Endometrial microvascular endothelial cells (primary cell): ENCODE results near the gene TMEM132D. TPM values are rescaled to one million over a fixed set of nuclear protein-coding genes. Genes with fewer than 3 reads are reported as not detected.
"Not testable (repeated sequence)": the region's sequence is repeated elsewhere in the genome, so short reads cannot be mapped to it uniquely, and the experiment has no call there.

ENCODE experiments used
- in situ Hi-C: cut with HindIII; loops from 2 replicates; pipeline ENCODE4 v1.10.0; 2017; ENCODE audit warnings: low sequenced_read_pairs, low pct_unique_long_range_greater_than_20kb; ENCODE audit errors: inconsistent ontology term
- total RNA-seq: library from RNA; depleted of rRNA; stranded (reverse); fragments of >200 nt; gene quantifications from one replicate; pipeline ENCODE4 v1.2.3, GENCODE V29; 2015; ENCODE audit errors: inconsistent ontology term

The TMEM132D gene
- total RNA-seq, 1 donor from 2014 or later = not detected

DNA sequence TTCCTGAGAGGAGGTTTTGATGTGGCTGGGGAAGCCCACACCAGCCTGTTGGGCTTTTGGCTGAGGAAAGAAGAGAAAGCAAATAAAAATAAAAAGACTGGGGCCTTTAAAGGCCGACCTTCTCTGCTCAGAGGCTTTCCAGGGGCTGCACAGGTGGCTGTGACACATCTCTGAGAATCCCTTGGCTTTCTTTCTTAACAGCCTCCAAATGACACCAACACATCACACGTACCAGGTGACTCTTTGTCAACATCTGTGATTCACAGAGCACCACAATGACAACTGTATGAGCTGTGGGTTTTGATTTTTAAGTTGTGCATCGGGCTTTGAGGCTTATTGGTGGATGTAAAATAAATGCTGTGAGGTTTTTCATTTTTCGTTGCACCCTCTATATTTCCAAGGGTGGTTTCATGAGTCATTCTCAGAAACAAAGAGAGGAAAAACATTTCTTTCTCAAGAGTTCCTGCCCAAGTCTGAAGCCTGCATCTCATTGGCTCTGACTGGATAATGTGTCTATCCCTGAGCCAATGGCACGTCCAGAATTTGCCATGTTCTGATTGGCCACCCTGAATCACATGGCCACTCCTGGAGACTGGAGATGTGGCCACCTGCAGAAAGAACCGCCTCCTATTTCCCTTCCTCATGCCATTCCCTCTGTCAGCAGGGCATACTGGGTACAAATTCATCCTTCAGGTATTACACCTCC, 701.6 kb downstream of the TMEM132D start:
- in situ Hi-C loops = no loop called here

DNA sequence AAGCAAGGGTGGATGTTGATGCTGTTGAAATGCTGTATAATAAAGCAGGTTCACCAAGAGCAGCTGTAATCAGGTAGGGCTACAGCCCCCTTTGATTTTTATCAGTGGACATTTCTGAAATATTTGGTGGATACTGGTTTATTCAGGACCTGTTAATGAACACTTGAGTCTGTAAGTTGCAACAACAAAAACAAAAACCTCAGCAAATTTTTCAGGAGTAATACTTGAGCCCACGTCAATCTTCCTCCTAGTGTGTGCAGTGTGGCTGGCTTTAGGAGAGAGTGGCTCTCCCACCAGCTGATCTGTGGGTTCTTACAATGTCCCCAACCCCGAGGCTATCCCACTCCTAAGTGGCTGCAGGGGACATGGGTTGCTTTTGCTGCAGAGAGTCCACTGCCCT, 702.8 kb downstream of the TMEM132D start:
- in situ Hi-C loops = no loop called here

DNA sequence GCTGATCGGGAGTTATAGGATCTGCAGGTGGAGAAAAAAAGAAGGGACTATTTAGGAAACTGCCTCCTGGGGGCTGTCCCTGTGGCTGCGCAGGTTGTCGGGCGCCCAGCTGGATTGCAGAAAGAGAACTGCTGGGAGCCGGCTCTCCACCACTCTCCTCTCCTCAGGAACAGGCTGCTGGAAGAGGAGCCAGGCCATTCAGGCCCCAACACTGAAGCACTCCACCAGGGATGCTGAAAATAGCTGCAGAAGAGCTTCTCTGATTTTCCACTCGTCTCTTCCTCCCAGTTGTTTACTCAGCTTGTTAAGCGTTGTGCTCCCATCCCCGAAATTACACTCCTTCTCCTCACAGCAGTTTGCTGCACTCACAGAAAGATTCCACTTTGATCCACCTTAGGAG, 703.2 kb downstream of the TMEM132D start:
- in situ Hi-C loops = no loop called here

DNA sequence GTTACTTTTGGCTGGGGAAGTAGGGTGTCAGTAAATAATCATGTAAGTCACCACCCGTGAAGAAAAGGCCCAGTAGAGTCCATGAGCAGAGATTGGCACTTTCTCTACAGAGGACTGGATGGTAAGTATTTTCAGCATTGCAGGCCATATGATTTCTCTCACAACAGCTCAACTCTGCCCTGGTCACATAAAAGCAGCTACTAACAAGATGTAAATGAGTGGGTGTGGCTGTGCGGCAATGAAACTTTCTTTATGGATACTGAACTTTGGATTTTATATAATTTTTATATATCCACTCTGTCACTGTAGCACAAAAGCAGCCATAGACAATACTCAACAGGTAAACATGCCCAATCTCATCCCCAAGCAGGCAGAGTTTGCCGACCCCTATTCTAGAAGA, 706.9 kb downstream of the TMEM132D start:
- in situ Hi-C loops = no loop called here

DNA sequence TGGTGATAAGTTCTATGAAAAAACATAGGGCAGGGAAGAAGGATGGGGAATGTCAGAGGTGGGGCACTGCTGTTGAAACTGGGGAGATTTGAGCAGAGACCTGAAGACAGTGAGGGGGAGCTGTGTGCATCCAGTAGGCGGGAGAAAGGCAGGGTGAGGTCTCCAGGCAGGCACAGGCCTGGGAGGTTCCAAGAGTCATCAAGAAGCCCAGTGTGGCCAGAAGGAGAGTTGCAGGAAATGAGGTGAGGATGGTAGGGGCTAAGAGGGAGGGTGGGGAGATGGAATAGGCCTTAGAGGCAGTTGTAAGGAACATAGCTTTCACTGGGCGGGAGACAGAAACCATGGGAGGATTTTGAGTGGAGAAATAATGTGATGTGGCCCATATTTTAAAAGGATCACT, 708.7 kb downstream of the TMEM132D start:
- in situ Hi-C loops = no loop called here

DNA sequence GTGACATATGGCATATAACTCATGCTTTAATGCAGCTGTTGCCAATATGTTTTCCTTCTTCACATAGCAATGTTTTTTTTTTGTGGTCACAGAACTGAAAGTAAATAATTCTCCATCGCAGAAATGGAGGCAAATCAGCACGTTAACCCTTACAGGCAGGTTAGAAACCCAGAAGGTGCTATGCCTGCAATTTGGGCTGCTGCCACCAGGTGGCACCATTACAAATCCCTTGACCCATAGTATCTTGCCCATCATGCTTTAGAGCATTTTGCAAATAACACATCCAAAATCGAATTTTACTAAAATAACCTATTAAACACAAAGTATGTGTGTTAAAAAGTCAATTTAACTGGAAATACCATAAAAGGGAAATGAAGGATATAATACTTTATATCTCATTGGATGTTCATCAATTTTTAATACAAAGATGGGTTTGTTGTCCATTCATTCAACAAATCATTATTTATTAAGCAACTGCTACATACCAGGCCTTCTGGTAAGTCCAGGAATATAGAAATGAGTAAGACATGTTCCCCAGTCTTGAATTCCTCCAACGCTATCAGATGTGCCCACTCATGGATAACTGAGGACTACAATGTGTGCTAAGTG, 710.5 kb downstream of the TMEM132D start:
- in situ Hi-C loops = no loop called here

DNA sequence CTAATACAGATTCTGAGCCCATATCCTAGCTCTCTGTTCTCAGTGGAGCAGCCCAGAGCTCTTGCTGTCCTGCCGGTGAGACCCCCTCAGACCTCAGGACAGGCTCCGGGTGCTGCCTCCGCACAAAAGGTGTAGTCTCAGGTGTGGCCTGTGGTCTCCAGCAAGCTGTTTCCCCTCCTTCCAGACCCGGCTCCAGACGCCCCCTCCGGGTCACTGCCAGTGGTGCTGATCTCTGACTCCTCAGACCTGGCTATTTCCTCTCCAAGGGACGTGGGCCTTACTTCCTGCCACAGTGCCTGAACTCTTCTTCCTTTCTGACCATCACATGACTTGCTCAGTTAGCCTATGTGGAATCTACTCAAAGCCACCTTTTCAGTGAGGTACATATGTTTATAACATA, 713.0 kb downstream of the TMEM132D start:
- in situ Hi-C loops = no loop called here

DNA sequence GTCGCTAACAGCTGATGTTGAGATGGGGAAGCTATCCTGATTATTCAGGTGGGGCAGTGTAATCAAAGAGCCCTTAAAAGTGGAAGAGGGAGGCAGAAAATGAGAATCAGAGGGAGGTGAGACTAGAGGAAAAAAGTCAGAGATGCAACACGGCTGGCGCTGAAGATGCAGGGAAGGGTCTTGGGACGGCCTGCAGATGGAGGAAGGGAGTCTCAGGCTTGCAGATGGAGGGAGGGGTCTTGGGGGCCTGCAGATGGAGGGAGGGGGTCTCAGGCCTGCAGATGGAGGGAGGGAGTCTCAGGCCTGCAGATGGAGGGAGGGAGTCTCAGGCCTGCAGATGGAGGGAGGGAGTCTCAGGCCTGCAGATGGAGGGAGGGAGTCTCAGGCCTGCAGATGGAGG, 713.9 kb downstream of the TMEM132D start:
- in situ Hi-C loops = not testable (repeated sequence)

DNA sequence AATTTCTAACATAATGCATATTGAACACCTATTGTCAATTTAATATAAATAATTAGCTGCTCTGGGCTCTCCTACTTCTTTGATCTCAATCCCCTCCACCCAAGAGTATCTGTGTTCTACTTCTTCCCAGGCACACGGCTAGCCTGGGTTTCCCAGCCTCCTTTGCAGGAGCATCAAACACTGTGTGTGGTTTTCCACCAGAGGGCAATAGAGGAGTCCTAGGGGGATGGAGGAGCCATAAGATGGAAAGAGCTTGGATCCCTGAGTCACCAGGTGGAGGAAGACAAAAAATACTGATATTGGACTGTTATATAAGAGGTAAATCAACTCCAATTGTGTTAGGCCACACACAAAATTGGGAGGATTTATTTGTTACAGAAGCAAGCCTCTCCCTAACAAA, 716.9 kb downstream of the TMEM132D start:
- in situ Hi-C loops = no loop called here

DNA sequence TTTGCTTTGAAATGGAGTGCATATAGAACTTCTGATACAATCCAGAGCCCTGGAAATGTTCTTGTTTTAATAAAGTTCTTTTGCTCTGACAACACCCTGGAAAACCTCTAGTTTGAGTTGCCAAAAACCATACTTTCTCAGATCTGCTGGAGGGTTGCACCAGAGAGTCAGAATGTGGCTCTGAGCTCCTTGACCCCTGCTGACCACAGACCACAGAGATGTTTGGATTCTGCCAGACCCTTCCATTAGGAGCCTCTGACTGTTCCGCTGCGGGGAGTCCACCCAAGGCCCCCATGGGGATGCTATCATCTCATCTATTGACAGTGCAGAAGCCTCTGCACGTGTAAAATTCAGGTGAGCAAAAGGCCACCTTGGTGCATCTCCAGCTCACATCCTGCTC, 718.0 kb downstream of the TMEM132D start:
- in situ Hi-C loops = no loop called here

DNA sequence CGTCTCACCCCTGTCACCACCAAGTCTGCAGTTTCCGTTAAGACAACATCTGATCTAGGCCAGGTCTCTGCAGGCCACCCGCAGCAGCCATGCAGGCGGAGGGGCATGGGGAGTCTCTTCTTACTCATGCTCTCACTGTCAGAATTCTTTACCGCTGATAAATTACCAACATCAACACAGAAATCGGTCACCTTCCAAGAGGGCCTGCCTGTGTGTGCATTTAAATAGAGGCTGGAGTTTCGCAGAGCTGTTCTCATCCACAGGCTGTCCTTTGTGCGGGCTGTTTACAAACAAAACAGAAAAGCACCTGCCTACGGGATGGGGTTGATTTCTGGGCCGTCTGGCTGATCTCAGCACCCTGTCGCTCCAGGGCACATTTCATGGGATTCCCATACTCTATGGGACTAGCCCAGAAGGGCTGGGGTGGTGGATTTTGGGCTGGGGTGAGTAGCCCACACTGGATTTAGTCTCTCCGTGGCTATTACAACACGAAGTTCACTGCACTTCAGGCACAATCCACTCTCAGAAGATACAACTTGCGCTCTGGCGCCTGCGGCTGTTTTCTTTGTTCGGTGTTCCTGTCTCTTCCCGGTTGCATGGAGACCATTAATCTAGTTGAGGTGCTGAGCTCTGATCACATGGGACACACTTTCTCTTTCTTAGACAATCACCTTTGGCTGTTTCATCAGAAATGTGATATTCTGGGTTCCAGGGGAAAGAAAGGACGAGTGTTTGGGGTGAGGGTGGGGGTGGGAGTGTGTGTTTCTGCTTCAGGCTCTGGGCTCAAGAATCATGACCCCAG, 719.5 kb downstream of the TMEM132D start:
- in situ Hi-C loops = no loop called here

DNA sequence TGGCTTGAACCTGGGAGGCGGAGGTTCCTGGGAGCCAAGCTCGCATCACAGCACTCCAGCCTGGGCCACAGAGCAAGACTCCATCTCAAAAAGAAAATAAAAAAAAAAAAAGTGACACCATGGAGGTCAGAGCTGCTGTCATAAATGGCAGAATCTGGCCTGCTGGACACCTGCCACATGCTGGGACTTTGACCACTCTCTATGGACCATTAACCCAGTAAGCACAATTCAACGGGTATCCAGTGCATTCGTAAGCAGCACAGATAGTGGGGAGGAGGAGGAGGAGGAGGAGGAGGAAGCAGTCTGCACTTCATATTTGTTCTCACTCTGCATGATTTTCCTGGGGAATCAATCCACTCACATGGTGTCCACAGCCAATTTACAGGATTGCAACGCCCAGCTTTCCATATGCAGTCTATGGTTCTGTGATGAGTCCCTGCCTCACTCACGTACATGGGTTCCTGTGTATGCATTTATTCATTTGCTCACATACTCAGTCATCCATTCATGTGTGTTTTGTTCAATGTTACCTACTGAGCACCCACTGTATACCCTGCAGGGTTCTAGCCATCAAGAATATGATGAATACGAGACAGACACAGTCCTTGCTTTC, 723.8 kb downstream of the TMEM132D start:
- in situ Hi-C loops = no loop called here

DNA sequence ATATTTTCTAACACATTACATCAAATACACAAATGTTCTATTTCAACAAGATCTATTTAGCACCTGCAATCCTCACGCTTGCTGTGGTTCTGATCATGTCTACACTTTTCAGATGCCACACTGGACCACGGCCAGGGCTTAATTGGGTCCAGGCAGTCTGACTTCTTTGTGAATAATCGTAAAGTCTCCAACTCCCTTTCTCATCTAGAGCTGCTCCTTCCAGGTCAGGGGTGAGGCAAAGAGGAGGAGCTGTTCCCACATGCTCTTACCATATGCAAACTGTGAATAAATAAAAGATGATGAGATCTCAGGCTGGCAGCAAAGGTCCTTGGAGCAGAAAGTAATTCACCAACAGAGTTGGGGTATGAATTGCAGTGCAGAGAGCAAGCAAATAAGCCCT, 733.9 kb downstream of the TMEM132D start:
- in situ Hi-C loops = no loop called here

DNA sequence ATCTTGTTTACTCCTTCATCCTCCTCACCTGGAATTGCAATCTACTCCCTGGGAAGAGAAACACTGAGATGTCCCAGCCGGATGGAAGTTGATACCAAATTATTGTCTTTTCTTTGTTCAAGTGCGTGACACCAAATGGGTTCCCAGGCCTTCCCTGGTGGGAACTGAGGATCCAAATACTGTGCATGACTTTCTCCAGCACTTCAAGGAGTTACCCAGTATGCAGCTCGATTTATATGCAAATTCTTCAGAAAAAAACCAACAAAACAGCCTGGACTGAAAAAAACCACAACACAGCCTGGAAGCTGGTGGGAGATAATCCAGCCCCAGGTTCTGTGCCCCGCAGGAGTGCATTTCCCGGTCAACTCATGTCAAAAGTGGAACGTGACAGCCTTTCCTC, 740.0 kb downstream of the TMEM132D start:
- in situ Hi-C loops = no loop called here

DNA sequence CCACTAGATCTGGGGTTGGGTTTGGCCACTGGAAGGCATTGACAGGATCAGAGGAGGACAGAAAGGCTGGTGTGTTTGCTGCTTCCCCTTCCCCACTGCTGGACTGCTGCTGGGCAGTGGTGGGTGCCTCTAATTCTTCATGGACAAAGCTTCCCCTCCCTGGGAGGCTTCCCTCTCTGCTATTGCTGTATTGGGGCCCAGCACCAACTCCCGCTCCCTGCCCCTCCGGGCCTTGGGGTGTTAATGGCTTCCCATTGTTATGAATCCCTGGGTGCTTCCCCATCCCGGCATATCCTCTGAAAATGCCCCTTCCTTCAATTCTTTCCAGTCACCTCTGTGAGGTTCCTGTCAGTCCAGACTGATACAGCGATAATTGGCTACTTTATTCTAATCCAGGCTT, 740.4 kb downstream of the TMEM132D start:
- in situ Hi-C loops = no loop called here

DNA sequence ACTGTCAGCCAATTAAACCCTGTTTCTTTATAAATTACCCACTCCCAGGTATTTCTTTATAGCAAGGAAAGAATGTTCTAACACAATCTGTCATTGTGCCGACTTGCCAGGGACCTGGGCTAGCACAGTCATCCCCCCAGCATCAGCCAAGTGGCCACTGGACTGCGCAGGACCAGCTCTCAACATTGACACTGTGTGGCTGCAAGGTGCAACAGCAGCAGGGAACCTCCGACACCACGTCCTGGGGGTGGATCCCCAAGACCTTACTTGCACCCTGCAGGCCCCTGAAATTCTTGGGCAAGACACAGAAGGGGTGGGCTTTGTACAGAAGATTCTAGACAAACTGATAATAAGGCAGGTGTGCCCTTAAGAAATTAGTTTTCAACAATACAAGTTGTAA, 741.0 kb downstream of the TMEM132D start:
- in situ Hi-C loops = no loop called here

DNA sequence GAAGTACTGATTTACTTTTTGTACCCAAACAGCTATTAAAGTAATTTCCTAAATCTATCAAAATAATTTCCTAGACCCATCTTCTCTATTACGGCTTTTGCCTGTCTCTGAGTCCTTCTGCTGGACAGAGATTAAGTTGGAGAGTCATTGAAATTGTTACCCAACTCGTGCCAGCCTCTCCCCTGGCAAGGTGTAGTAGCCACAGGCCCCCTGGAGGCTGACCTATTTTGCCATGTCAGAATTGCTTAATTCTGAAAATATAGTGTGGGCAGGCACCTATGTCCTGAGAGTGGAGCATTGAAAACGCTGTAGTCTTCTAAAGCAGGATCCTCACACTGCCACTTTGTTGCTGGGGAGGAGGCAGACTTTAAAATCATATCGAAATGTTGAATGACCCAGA, 742.3 kb downstream of the TMEM132D start:
- in situ Hi-C loops = no loop called here

DNA sequence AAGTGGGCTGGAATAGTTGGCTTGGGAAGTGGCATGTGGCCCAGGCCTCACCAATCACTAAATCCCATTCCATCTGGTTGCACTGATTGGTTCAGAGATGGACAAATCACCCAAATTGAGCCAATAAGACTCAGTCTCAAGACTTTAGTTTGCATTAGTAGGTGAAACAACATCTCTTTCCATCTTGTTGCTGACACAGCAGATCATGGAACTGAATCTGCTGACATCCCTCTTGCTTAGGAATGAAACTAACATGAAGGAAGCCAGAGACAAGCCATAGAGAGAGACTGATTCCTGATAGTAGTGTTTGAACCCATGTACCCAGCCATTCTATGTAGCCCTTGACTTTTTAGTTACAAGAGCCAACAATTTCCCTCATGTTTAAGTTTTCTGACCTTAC, 743.5 kb downstream of the TMEM132D start:
- in situ Hi-C loops = no loop called here

DNA sequence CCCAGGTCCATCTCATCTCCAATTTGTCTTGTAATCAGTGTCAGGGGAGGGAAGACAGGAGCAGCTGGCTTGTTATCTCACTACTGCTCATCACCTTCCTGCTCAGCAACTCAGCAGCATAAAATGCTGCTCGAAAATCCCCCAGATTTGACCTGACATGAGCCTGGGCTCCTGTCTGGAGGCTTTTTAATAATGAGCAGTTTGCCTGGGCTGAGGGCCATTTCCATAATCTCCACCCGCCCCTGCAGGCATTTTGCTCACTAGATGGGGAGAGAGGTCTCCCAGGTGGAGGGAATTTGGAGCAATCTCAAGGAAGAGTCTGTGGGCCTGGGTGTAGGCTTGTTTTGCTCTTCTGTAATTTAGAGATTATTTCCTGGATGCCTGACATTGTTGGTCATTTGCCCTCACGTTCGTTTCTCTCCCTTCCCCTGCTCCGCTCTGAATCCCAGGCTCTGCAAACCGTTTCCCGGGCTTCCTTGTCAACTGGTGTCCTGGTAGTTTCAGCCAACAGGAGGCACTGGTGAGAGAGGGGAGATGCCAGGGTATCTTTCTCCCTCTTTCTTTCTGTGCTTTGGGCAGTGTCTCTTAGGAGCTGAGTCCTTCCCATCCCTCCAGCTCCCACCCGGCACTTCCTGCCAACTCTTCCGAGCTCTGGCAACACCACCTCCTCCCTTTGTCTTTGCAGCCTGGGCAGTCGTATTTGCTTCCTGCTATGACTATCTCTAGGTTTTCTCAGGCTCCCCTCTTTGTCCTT, 751.3 kb downstream of the TMEM132D start:
- in situ Hi-C loops = no loop called here
